GM18511 (cell line): Measurements from ENCODE around the gene PDE7B.
A peak's percentile ranks its signal among the peaks of the same experiment; 100 is the strongest.

Experiments
- ATAC-seq: cut with Tn5 transposase; IDR thresholded peaks from one replicate; pipeline ENCODE4 v1.9.1; 2021; ENCODE audit warnings: mild to moderate bottlenecking, moderate library complexity; ENCODE audit not compliant: unreplicated experiment

PDE7B gene

DNA sequence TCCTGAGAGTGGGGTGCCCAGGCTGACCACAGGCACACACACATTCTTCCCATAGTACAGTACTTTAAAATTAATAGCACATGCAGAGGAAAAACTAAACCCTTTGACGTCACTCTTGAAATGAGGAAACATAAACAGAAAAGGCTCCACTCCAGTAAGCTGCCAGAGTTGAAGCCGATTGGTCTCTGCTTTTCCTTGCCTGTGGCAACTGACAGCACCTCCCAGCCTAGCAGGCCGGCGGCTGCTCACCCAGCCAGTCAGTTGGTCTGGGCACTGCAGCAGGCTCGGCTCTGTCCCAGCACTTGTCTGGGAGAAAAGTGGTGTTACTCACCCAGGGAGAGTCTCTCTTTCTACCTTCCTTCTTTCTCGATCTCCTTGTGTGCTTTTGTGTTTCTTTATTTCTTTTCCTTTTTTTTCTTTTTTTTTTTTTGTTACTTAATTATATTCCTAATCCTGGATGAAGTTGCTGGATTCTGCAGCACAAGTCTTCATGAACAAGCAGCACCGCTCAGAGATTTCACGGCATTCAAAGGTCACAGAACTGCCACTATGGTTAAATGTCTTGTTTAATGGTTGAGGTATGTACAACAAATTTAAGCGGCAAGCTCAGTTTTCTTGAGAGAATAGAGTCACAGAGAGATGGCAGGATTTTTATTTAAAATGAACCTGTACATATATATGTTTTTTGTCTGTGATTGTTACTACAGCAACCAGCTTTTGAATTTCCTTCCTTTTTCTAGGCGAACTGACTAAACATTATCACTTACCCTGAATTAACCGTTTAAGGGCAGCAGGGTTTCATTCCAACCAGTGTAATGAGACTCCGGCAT lies at the start of gene PDE7B:
TSS of gene PDE7B (plus strand) at position 260 of the 830 bp plus-strand sequence.
- peak; percentile 91 for ATAC-seq

GRCh38 chr6:135801755-135802465 lies 49.6 kb upstream of the PDE7B start:
- no peak for ATAC-seq

DNA sequence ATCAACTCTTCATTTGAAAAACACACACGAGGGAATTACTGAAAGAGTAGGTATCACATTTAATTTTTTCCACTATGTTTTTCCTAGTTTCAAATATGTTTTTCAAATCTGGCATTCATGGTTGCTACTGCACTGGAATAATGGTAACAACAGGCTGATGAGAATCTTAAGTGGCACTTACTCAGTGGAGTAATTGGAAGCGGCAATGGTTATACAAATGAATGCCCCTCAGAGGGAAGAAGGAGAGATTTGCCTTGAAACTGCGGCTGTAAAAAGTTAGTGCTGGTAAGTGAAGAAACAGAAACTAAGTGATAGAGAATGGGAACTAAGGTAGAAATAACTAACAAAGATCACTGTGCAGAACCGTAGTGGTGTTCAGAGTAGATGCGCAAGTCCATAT lies 41.0 kb upstream of the PDE7B start:
- ATAC-seq: no peak

- no peak for ATAC-seq
Measured at GRCh38 chr6:135811170-135811569, 40.3 kb upstream of the PDE7B start.

GRCh38 chr6:135811644-135812526 lies 39.6 kb upstream of the PDE7B start:
- no peak for ATAC-seq

DNA sequence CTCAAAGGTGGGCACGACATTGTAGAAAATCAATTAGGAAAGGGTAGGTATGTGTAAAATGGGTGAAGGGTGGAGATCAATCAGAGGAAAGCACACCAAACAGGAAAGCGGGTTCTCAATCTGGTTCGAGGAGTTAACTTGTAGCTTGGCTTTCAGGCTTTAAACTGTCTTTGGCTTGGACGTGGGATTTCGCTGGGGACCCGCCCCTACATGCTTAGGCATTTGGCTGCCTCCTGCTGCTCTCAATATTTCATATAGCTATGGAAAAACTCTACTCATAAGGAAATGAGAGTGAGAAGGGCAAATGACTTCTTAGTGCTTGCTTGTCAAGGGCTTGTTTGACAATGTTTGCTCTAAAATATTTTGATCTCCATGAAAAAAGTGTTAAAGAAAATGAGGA lies 38.1 kb upstream of the PDE7B start:
- ATAC-seq: no peak

DNA sequence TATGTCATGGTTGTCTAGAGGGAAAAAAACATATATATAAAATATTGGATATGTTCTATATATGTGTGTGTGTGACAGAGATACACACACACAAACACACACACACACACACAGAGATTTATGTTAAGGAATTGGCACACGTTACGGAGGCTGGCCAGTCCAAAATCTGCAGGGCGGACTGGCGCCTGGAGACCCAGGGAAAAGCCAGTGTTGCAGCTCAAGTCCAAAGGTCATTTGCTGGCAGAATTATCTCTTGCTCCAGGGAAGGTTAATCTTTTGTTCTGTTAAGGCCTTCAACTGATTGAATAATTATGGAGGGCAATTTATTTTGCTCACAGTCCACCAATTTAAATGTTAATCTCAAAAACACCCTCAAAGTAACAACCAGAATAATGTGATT lies 37.5 kb upstream of the PDE7B start:
- ATAC-seq: no peak

DNA sequence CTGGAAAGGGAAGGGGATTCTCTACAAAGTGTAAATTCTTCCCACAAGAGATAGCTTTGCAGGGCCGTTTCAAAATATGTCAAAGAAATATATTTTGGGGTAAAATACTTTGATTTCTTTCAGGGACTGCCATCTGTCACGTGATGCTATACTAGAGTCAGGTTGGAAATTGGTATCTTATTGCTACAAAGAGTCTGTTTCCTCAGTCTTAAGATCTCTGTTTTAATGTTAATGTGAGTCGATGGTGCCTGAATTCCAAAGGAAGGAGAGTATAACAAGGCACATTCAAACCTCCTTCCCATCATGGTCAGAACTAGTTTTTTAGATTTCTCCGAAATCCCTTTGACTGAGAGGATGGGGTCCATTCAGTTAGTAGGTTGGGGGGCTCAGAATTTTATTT lies 36.3 kb upstream of the PDE7B start:
- no peak for ATAC-seq

- no peak for ATAC-seq
Measured at GRCh38 chr6:135817035-135817434, 34.5 kb upstream of the PDE7B start.

- no peak for ATAC-seq
Measured at GRCh38 chr6:135819665-135820064, 31.8 kb upstream of the PDE7B start.

DNA sequence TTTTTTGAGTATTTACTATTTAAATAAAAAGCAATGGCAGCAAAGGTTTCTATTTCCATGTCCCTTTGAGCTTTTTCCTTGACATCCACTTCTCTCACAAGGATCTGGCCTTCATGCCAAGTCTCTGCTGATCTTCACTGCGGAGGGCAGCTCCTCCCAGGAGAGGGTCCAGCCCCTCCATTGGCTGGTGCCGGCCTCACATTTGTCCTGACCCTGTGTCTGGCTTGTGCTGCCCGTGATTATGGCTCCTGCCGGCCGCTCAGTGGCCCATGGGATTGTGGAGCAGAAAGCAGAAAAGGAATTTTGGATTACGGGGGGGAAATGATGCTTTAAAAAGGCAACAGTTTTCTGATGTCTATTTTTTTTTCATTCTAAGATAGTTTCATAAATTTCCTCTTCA lies 31.2 kb upstream of the PDE7B start:
- no peak for ATAC-seq

DNA sequence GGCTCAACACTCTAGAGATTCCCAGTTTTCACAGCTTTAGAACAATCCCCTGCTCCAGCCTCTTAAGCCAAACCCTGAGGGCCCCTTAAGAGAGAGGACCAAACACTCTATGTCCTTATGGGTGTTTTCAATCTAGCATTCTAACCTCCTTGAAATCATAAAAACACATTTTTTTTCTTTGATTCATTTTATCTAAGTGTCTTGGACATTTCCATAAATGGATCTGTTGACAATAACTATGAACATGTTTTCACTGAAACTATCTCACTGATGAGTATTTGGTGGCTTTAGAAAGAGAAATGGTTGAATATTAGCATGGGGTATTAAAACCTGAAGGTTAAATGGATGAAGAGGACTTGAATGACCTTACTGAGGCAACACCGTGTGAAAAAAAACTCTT lies 27.6 kb upstream of the PDE7B start:
- ATAC-seq: no peak

GRCh38 chr6:135826236-135826804 lies 25.2 kb upstream of the PDE7B start:
- no peak for ATAC-seq

- no peak for ATAC-seq
Measured at GRCh38 chr6:135828021-135828420, 23.5 kb upstream of the PDE7B start.

GRCh38 chr6:135830452-135830881 lies 21.0 kb upstream of the PDE7B start:
- no peak for ATAC-seq

DNA sequence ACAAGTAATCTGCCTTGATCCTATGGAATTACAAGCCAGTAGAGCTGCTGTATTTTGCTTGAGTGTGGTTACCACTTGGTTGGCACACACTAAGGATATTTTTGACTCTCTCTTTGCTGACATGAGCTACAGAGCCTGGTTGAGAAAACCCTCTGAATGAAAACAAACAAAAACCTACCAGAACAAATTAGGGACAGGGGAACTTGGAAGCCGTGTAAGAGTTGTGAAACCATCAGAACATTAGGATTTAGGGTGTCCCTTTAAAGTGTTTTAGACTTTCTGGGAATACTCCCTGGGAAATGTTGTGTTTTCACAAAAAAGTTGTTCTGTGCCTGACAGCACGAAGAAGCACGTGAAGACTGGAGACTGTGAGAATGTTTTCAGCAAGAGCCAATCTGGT lies 20.5 kb upstream of the PDE7B start:
- no peak for ATAC-seq

- no peak for ATAC-seq
Measured at GRCh38 chr6:135832166-135832565, 19.3 kb upstream of the PDE7B start.

DNA sequence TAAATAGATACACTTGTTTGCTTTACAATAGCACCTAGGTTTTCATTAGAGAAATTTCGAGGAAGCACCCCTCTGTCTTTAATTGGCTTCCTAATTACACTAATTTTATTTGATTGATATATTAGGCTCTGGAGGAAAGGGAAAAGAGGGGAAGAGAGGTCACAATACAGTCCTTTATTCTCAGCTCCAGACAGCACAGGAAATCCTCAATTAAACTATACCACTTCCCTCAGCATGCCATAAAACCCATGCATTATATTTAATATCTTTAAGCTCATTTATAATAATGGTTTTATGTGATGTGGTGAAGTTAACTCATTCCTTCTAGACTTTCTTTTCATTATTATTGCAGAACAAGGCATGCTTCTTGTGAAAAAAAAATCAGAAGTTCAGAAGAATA lies 17.7 kb upstream of the PDE7B start:
- ATAC-seq: no peak

DNA sequence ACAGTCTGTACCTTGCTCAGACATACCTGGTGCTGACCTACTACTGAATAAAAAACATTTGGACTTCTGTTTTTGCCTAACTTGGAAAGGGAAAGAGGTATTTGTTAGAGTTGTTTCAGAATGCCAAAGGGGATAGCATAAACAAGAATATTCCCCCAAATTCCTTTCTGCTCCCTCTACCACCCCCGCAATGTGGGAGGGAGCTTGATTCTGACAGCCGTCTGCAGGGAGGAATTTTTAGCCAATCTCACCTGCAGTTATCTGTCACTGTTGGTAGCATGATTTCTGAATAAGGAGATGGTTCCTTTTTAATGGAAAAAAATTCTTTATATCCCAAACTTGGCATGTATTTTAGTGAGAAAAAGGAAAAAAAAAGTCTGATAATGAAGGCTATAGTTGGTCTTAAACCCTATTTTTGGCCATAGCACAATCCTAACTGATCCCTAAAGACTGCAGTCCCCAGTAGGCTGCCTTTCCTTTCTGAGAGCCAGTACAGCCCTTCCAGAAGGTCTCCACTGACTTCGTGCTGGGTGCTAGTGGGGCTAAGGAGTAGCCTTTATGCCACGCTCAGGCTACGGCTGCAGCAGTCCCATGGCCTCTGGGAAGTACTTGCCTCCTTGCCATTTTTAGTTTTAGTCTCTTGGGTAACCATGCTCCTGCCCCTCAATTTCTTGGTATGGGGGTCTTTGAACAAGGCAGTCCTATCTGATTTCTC lies 13.6 kb upstream of the PDE7B start:
- no peak for ATAC-seq

DNA sequence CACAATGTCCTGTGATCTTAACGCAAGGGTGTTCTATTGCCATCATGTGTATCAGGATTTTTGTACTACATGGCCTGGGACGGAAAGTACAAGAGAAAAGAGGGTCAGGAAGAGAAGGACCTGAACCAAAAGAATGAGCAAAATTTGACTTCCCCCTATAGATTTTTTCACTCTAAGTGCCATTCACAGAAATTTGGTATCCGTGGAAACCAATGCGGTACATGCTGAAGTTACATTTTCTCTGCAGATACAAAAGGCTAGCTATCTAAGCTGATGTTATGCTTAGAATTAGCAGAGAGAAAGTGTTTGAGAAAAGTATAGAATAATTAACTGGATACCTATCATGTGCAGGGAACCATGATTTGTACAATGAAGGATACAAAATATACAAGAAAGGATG lies 12.4 kb upstream of the PDE7B start:
- ATAC-seq: no peak
